Epidermal melanocyte (primary cell): Measurements from ENCODE around the gene MYO1H.

Source experiments
- DNase-seq: peaks from one replicate; pipeline ENCODE4 v3.0.0; 2011; ENCODE audit warnings: low spot score; ENCODE audit not compliant: insufficient read length

The MYO1H gene

GRCh38 chr12:109489016-109489954 is 141.6 kb downstream of the MYO1H start:
- no peak for DNase-seq

GRCh38 chr12:109489955-109490565 is 142.4 kb downstream of the MYO1H start:
- DNase-seq, result no peak

GRCh38 chr12:109491671-109492070 is 144.0 kb downstream of the MYO1H start:
- no peak for DNase-seq

GRCh38 chr12:109492371-109492770 is 144.7 kb downstream of the MYO1H start:
- DNase-seq, result no peak

- DNase-seq, result no peak
Observed at GRCh38 chr12:109493090-109493489, 145.4 kb downstream of the MYO1H start.

- no peak for DNase-seq
Observed at GRCh38 chr12:109493938-109494337, 146.2 kb downstream of the MYO1H start.

GRCh38 chr12:109494348-109494881 is 146.7 kb downstream of the MYO1H start:
- DNase-seq, result no peak

GRCh38 chr12:109495012-109495411 is 147.3 kb downstream of the MYO1H start:
- no peak for DNase-seq

GRCh38 chr12:109496306-109496705 is 148.6 kb downstream of the MYO1H start:
- DNase-seq, result no peak

- no peak for DNase-seq
Observed at GRCh38 chr12:109497675-109498074, 150.0 kb downstream of the MYO1H start.
